Esophagus (tissue), 2 donors: ENCODE results near the gene CACNA1D. TPM values are rescaled to one million over a fixed set of nuclear protein-coding genes. Genes with fewer than 3 reads are reported as not detected.

Experiments
- H3K27ac ChIP-seq, 2 donors: one replicate each; pipeline ENCODE4 v1.5.1; 2013; ENCODE audit warnings: low read depth in 2 of 2, mild to moderate bottlenecking in 2 of 2, inconsistent platforms in 1 of 2, low read length in 1 of 2, moderate library complexity in 1 of 2
- H3K27me3 ChIP-seq, 2 donors: one replicate each; pipeline ENCODE4 v1.6.1; 2013; ENCODE audit warnings: low read length in 2 of 2, control low read depth in 1 of 2, mild to moderate bottlenecking in 1 of 2; ENCODE audit not compliant: insufficient read depth in 2 of 2, control insufficient read depth in 1 of 2
- H3K36me3 ChIP-seq, 2 donors: one replicate each; pipeline ENCODE4 v1.6.1; 2013; ENCODE audit warnings: low read length in 1 of 2; ENCODE audit not compliant: control insufficient read depth in 2 of 2, insufficient read depth in 2 of 2
- H3K4me1 ChIP-seq, 2 donors: one replicate each; pipeline ENCODE4 v1.6.1; 2013; ENCODE audit warnings: low read length in 1 of 2; ENCODE audit not compliant: control insufficient read depth in 2 of 2, insufficient read depth in 2 of 2
- H3K4me3 ChIP-seq, 2 donors: one replicate each; pipeline ENCODE4 v1.5.1; 2013; ENCODE audit warnings: low read length in 2 of 2, mild to moderate bottlenecking in 2 of 2, low read depth in 1 of 2, moderate library complexity in 1 of 2
- H3K9me3 ChIP-seq, 2 donors: one replicate each; pipeline ENCODE4 v1.6.1; 2013; ENCODE audit warnings: mild to moderate bottlenecking in 2 of 2, low read depth in 1 of 2, low read length in 1 of 2, moderate library complexity in 1 of 2; ENCODE audit not compliant: control insufficient read depth in 2 of 2, insufficient read depth in 1 of 2
- WGBS, 2 donors: extraction: QIAGEN DNeasy Blood & Tissue Kit; methylation state at CpG; one replicate each; pipeline ENCODE4 v1.1.7; 2013; 5-methylcytosine and 5-hydroxymethylcytosine counted together
- polyA plus RNA-seq, 2 donors: library from polyadenylated mRNA; stranded (reverse); fragments of 200-250 nt; gene quantifications; one replicate each; pipeline ENCODE4 v1.2.3, GENCODE V29; 2013
- donor health status: healthy with polysubstance abuse.
- donor health status: Bipolar disorder and iron deficiency.

CACNA1D gene
- polyA plus RNA-seq, 2 donors: 0.38 to 0.61 TPM

- Histone ChIP-seq H3K27ac (no peak overlapping the region), H3K4me3 (no peak overlapping the region), H3K4me1 (no peaks in the 10 kb centered on the region), H3K36me3 (peaks cover 0 to 8% of the 10 kb centered on the region in 2 donors), H3K9me3 (no peaks in the 10 kb centered on the region), H3K27me3 (no peaks in the 10 kb centered on the region)
- 78 to 84% methylated on average over 14 of the region's 14 CpGs for WGBS, 2 donors
Measured at GRCh38 chr3:53818221-53819162, 324.1 kb downstream of the CACNA1D start.

GRCh38 chr3:53819163-53819868 lies 324.9 kb downstream of the CACNA1D start:
- H3K36me3 ChIP-seq: peaks cover 0 to 8% of the 10 kb centered on the region in 2 donors
- no peaks in the 10 kb centered on the region for H3K9me3 ChIP-seq
- H3K4me3 ChIP-seq: no peak overlapping the region
- WGBS, 2 donors: 90 to 93% methylated on average over 13 to 14 of the region's 14 CpGs
- H3K27ac ChIP-seq: no peak overlapping the region
- H3K27me3 ChIP-seq: no peaks in the 10 kb centered on the region
- no peaks in the 10 kb centered on the region for H3K4me1 ChIP-seq

- H3K4me1 ChIP-seq: no peaks in the 10 kb centered on the region
- H3K36me3 ChIP-seq: peaks cover 0 to 8% of the 10 kb centered on the region in 2 donors
- H3K27ac ChIP-seq: no peak overlapping the region
- 88 to 93% methylated on average over 5 of the region's 5 CpGs for WGBS, 2 donors
- no peaks in the 10 kb centered on the region for H3K27me3 ChIP-seq
- H3K9me3 ChIP-seq: no peaks in the 10 kb centered on the region
- H3K4me3 ChIP-seq: no peak overlapping the region
Measured at GRCh38 chr3:53820084-53820483, 325.7 kb downstream of the CACNA1D start.

GRCh38 chr3:53820756-53821580 lies 326.6 kb downstream of the CACNA1D start:
- no peak overlapping the region for H3K4me3 ChIP-seq
- no peak overlapping the region for H3K27ac ChIP-seq
- H3K27me3 ChIP-seq: no peaks in the 10 kb centered on the region
- no peaks in the 10 kb centered on the region for H3K9me3 ChIP-seq
- 82 to 83% methylated on average over 21 of the region's 21 CpGs for WGBS, 2 donors
- peaks cover 0 to 8% of the 10 kb centered on the region in 2 donors for H3K36me3 ChIP-seq
- no peaks in the 10 kb centered on the region for H3K4me1 ChIP-seq

- Histone ChIP-seq H3K4me3 (no peak overlapping the region), H3K27ac (no peak overlapping the region), H3K9me3 (no peaks in the 10 kb centered on the region), H3K27me3 (no peaks in the 10 kb centered on the region), H3K36me3 (peaks cover 0 to 8% of the 10 kb centered on the region in 2 donors), H3K4me1 (no peaks in the 10 kb centered on the region)
- 57 to 61% methylated on average over 5 of the region's 5 CpGs for WGBS, 2 donors
Measured at GRCh38 chr3:53821631-53822121, 327.3 kb downstream of the CACNA1D start.

GRCh38 chr3:53822331-53822741 lies 327.9 kb downstream of the CACNA1D start:
- 84 to 88% methylated on average over 14 of the region's 14 CpGs for WGBS, 2 donors
- Histone ChIP-seq H3K27ac (no peak overlapping the region), H3K27me3 (no peaks in the 10 kb centered on the region), H3K4me1 (no peaks in the 10 kb centered on the region), H3K4me3 (no peak overlapping the region), H3K9me3 (no peaks in the 10 kb centered on the region), H3K36me3 (peaks cover 0 to 8% of the 10 kb centered on the region in 2 donors)

- Histone ChIP-seq H3K36me3 (peaks cover 0 to 6% of the 10 kb centered on the region in 2 donors), H3K27me3 (no peaks in the 10 kb centered on the region), H3K4me1 (no peaks in the 10 kb centered on the region), H3K27ac (no peak overlapping the region), H3K9me3 (no peaks in the 10 kb centered on the region), H3K4me3 (no peak overlapping the region)
- 96% methylated on average over 67 of the region's 67 CpGs for WGBS, 2 donors
Measured at GRCh38 chr3:53823026-53823955, 328.9 kb downstream of the CACNA1D start.

GRCh38 chr3:53823956-53824657 lies 329.7 kb downstream of the CACNA1D start:
- H3K27ac ChIP-seq: no peak overlapping the region
- H3K9me3 ChIP-seq: no peaks in the 10 kb centered on the region
- 64 to 70% methylated on average over 10 of the region's 10 CpGs for WGBS, 2 donors
- no peaks in the 10 kb centered on the region for H3K27me3 ChIP-seq
- H3K4me3 ChIP-seq: no peak overlapping the region
- H3K36me3 ChIP-seq: peaks cover 0 to 6% of the 10 kb centered on the region in 2 donors
- H3K4me1 ChIP-seq: no peaks in the 10 kb centered on the region
